Measurements from ENCODE around the gene CSNK2A2.

The CSNK2A2 gene

GRCh38 chr16:58114827-58115825 is 82.8 kb downstream of the CSNK2A2 start:
- no peak for DNase-seq

- no peak for DNase-seq
These were observed 86.6 kb downstream of the CSNK2A2 start for GRCh38 chr16:58111302-58111627.

- DNase-seq, result no peak
These were observed 87.2 kb downstream of the CSNK2A2 start for GRCh38 chr16:58110571-58111301.

GRCh38 chr16:58109881-58110280 is 88.0 kb downstream of the CSNK2A2 start:
- no peak for DNase-seq

GRCh38 chr16:58109330-58109729 is 88.6 kb downstream of the CSNK2A2 start:
- no peak for DNase-seq

Data from hypothalamus (tissue), 51 donors.